SU-DHL-6 (cell line): ENCODE results near the gene ZNF701.
"Not testable (repeated sequence)": the region's sequence is repeated elsewhere in the genome, so short reads cannot be mapped to it uniquely, and the experiment has no call there.

Experiments
- CTCF ChIP-seq: fragments of 200-600 bp; sonication (generic); IDR thresholded peaks from one replicate; pipeline ENCODE4 v1.5.1; 2017; ENCODE audit warnings: antibody characterized with exemption, mild to moderate bottlenecking, low read length, moderate library complexity; ENCODE audit not compliant: insufficient read depth, poor library complexity, severe bottlenecking
- EZH2phosphoT487 ChIP-seq: fragments of 200-600 bp; sonication (generic), shearing (Covaris generic); conservative IDR thresholded peaks from 2 replicates; pipeline ENCODE4 v1.6.1; 2018; ENCODE audit warnings: mild to moderate bottlenecking, antibody characterized with exemption, low read length, moderate library complexity, mixed read lengths

- not testable (repeated sequence) for TF ChIP-seq CTCF, EZH2phosphoT487
Measured at GRCh38 chr19:52569638-52569999, 468 bp upstream of the ZNF701 start.
